Activated CD4-positive, alpha-beta T cell treated with anti-CD3 and anti-CD28 coated beads for 48 hours (primary cell): ENCODE measurements around the gene COCH.
"Not testable (repeated sequence)": the region's sequence is repeated elsewhere in the genome, so short reads cannot be mapped to it uniquely, and the experiment has no call there.

Experiments used
- DNase-seq: peaks from one replicate; pipeline ENCODE4 v3.0.0-alpha.2; 2020

The COCH gene

DNA sequence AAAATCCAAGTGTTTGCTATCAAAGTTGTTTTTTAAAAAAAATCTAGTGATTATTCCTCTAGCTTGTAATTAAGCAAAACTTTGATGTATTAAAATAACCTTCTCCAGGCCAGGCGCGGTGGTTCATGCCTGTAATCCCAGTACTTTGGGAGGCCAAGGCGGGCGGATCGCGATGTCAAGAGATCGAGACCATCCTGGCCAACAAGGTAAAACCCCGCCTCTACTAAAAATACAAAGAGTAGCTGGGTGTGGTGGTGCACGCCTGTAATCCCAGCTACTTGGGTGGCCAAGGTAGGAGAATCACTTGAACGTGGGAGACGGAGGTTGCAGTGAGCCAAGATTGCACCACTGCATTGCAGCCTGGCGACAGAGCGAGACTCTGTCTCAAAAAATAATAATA, 59.6 kb downstream of the COCH start:
- DNase-seq: not testable (repeated sequence)

GRCh38 chr14:30935445-30935844, 61.1 kb downstream of the COCH start:
- DNase-seq: no peak

DNA sequence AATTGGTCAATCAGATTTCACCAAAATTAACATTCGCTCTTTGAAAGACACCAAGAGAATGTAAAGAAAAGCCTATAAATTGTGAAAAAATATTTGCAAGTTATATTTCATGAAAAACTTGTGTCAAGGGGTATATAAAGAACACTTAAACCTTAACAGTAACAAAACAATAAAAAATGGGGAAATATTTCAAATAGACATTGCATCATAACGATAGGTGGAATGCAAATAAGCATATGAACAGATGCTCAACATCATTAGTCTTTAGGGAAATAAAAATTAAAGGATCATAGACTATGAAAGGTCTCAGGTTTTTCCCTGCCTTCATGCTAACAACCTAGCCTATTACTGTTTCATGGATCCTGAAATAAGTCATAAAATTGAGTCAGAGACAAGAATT, 64.3 kb downstream of the COCH start:
- no peak for DNase-seq
